H9 (cell line): ENCODE data around the gene LPP. TPM values are rescaled to one million over a fixed set of nuclear protein-coding genes. Genes with fewer than 3 reads are reported as not detected.

ENCODE experiments used
- DNase-seq: peaks from one replicate; pipeline ENCODE4 v3.0.0-alpha.2; 2017
- H2AFZ ChIP-seq: one replicate; pipeline ENCODE4 v1.6.1; 2013; ENCODE audit warnings: mild to moderate bottlenecking, low read length, control low read depth, moderate library complexity
- H2AK5ac ChIP-seq: 2 replicates; pipeline ENCODE4 v1.6.1; 2013; ENCODE audit warnings: low read length, control low read depth, mixed read lengths; ENCODE audit not compliant: insufficient read length
- H2BK120ac ChIP-seq: one replicate; pipeline ENCODE4 v1.6.1; 2013; ENCODE audit warnings: low read depth, mild to moderate bottlenecking, low read length, control low read depth, inconsistent platforms; ENCODE audit not compliant: poor library complexity, severe bottlenecking
- H2BK12ac ChIP-seq: 2 replicates; pipeline ENCODE4 v1.6.1; 2013; ENCODE audit warnings: low read length, control low read depth, mixed read lengths, low read depth; ENCODE audit not compliant: insufficient read length
- H2BK15ac ChIP-seq: 2 replicates; pipeline ENCODE4 v1.6.1; 2013; ENCODE audit warnings: low read depth, low read length, control low read depth
- H2BK20ac ChIP-seq: one replicate; pipeline ENCODE4 v1.6.1; 2013; ENCODE audit warnings: low read depth, mild to moderate bottlenecking, low read length, control low read depth, inconsistent platforms; ENCODE audit not compliant: poor library complexity, severe bottlenecking
- H2BK5ac ChIP-seq: 2 replicates; pipeline ENCODE4 v1.6.1; 2013; ENCODE audit warnings: low read length, control low read depth, mixed read lengths; ENCODE audit not compliant: insufficient read length
- H3K14ac ChIP-seq: 2 replicates; pipeline ENCODE4 v1.6.1; 2013; ENCODE audit warnings: low read length, control low read depth; ENCODE audit not compliant: insufficient read depth
- H3K18ac ChIP-seq: 2 replicates; pipeline ENCODE4 v1.6.1; 2013; ENCODE audit warnings: low read depth, mild to moderate bottlenecking, mixed read lengths, low read length, control low read depth; ENCODE audit not compliant: insufficient read length
- H3K23ac ChIP-seq: 2 replicates; pipeline ENCODE4 v1.6.1; 2013; ENCODE audit warnings: low read length, control low read depth, mixed read lengths, low read depth; ENCODE audit not compliant: insufficient read length
- H3K23me2 ChIP-seq: 2 replicates; pipeline ENCODE4 v1.6.1; 2013; ENCODE audit warnings: low read depth, mild to moderate bottlenecking, mixed read lengths, low read length, control low read depth; ENCODE audit not compliant: insufficient read length, poor library complexity, severe bottlenecking
- H3K27ac ChIP-seq: 2 replicates; pipeline ENCODE4 v1.5.1; 2013; ENCODE audit warnings: low read length, control low read depth, mixed read lengths, low read depth; ENCODE audit not compliant: insufficient read length
- H3K27me3 ChIP-seq: 2 replicates; pipeline ENCODE4 v1.6.1; 2013; ENCODE audit warnings: low read length, control low read depth, inconsistent platforms; ENCODE audit not compliant: insufficient read depth
- H3K4ac ChIP-seq: 2 replicates; pipeline ENCODE4 v1.6.1; 2013; ENCODE audit warnings: low read depth, mild to moderate bottlenecking, control low read depth, inconsistent platforms, low read length, moderate library complexity
- H3K4me1 ChIP-seq: 2 replicates; pipeline ENCODE4 v1.6.1; 2013; ENCODE audit warnings: low read length, control low read depth, inconsistent platforms; ENCODE audit not compliant: insufficient read depth
- H3K4me2 ChIP-seq: 2 replicates; pipeline ENCODE4 v1.6.1; 2013; ENCODE audit warnings: low read length, control low read depth, mixed read lengths; ENCODE audit not compliant: insufficient read length, insufficient read depth
- H3K56ac ChIP-seq: 2 replicates; pipeline ENCODE4 v1.6.1; 2013; ENCODE audit warnings: low read depth, mild to moderate bottlenecking, mixed read lengths, low read length, control low read depth; ENCODE audit not compliant: insufficient read length
- H3K79me1 ChIP-seq: 2 replicates; pipeline ENCODE4 v1.6.1; 2013; ENCODE audit warnings: low read depth, mild to moderate bottlenecking, moderate library complexity, low read length, control low read depth, inconsistent platforms; ENCODE audit not compliant: insufficient read depth, poor library complexity, severe bottlenecking
- H3K79me2 ChIP-seq: 2 replicates; pipeline ENCODE4 v1.6.1; 2013; ENCODE audit warnings: low read length, control low read depth, inconsistent platforms; ENCODE audit not compliant: insufficient read depth
- H3K9ac ChIP-seq: 2 replicates; pipeline ENCODE4 v1.6.1; 2013; ENCODE audit warnings: low read length, control low read depth, mixed read lengths; ENCODE audit not compliant: insufficient read length; ENCODE audit errors: extremely low read depth
- H3K9me3 ChIP-seq: one replicate; pipeline ENCODE4 v1.6.1; 2013; ENCODE audit warnings: low read depth, low read length, inconsistent platforms; ENCODE audit not compliant: control insufficient read depth
- H3T11ph ChIP-seq: one replicate; pipeline ENCODE4 v1.6.1; 2013; ENCODE audit warnings: mild to moderate bottlenecking, low read length, control low read depth, inconsistent platforms
- H4K20me1 ChIP-seq: one replicate; pipeline ENCODE4 v1.6.1; 2013; ENCODE audit not compliant: control insufficient read depth, insufficient read length, insufficient read depth
- H4K5ac ChIP-seq: 2 replicates; pipeline ENCODE4 v1.6.1; 2013; ENCODE audit warnings: low read depth, mild to moderate bottlenecking, mixed read lengths, low read length, control low read depth; ENCODE audit not compliant: insufficient read length
- H4K8ac ChIP-seq: replicated peaks from 2 replicates; pipeline ENCODE4 v1.6.1; 2013; ENCODE audit warnings: low read length, control low read depth, mixed read lengths, low read depth; ENCODE audit not compliant: insufficient read length
- H4K91ac ChIP-seq: 2 replicates; pipeline ENCODE4 v1.6.1; 2013; ENCODE audit warnings: low read depth, mild to moderate bottlenecking, moderate library complexity, mixed read lengths, low read length, control low read depth; ENCODE audit not compliant: insufficient read length
- H3K27ac Mint-ChIP-seq, 3 experiments: 2 replicates in 2 of 3; 3 replicates in 1 of 3; pipeline ENCODE4 v1.8.0; 2020 to 2021; ENCODE audit warnings: mixed read lengths in 3 of 3, mild to moderate bottlenecking in 1 of 3, moderate library complexity in 1 of 3
- H3K27me3 Mint-ChIP-seq: 2 replicates; pipeline ENCODE4 v1.8.0; 2021; ENCODE audit warnings: low read depth, mild to moderate bottlenecking, moderate library complexity, mixed read lengths
- H3K36me3 Mint-ChIP-seq, 3 experiments: 2 replicates in 2 of 3; 3 replicates in 1 of 3; pipeline ENCODE4 v1.8.0; 2020 to 2021; ENCODE audit warnings: low read depth in 3 of 3, mixed read lengths in 3 of 3; ENCODE audit not compliant: insufficient read depth in 1 of 3
- H3K4me1 Mint-ChIP-seq, 2 experiments: 2 replicates each; pipeline ENCODE4 v1.8.0; 2020; ENCODE audit warnings: mixed read lengths in 2 of 2
- H3K4me3 Mint-ChIP-seq, 2 experiments: 2 replicates in 1 of 2; 3 replicates in 1 of 2; pipeline ENCODE4 v1.8.0; 2020 to 2021; ENCODE audit warnings: mild to moderate bottlenecking in 2 of 2, mixed read lengths in 2 of 2, moderate library complexity in 1 of 2
- H3K9me3 Mint-ChIP-seq, 2 experiments: 2 replicates in 1 of 2; 3 replicates in 1 of 2; pipeline ENCODE4 v1.8.0; 2020; ENCODE audit warnings: mild to moderate bottlenecking in 2 of 2, mixed read lengths in 2 of 2, moderate library complexity in 1 of 2
- CTCF ChIP-seq: fragments of 200-600 bp; sonication (generic); conservative IDR thresholded peaks from 3 replicates; pipeline ENCODE4 v1.8.0; 2021; ENCODE audit warnings: antibody characterized with exemption, mild to moderate bottlenecking
- WGBS: extraction: QIAGEN DNeasy Blood & Tissue Kit; methylation state at CpG from one replicate; pipeline ENCODE4 v1.1.7; 2013; ENCODE audit warnings: missing lambda C conversion rate, low lambda C conversion rate, mixed read lengths; ENCODE audit not compliant: insufficient read length; ENCODE audit errors: extremely low coverage; 5-methylcytosine and 5-hydroxymethylcytosine counted together
- total RNA-seq: library from RNA; stranded (reverse); gene quantifications from 2 replicates; pipeline ENCODE4 v1.2.1, GENCODE V29; 2021

LPP gene
- total RNA-seq, 1 experiment from 2014 or later: 64.6 TPM

- H4K20me1 ChIP-seq: no peaks in the 10 kb centered on the region
- H4K8ac ChIP-seq: no peak overlapping the region
- no CpG with 5 or more reads among the region's 10 CpGs for WGBS
- no peak overlapping the region for H2AFZ ChIP-seq
- H2AK5ac ChIP-seq: no peak overlapping the region
- Mint-ChIP-seq H3K4me1 (peaks cover 11 to 16% of the 10 kb centered on the region in 2 experiments), H3K36me3 (no peaks in the 10 kb centered on the region; a peak in 1 of 7 replicates), H3K27me3 (no peaks in the 10 kb centered on the region), H3K9me3 (no peaks in the 10 kb centered on the region), H3K27ac (peak overlapping the region in 2 of 3 experiments; percentile 1 to 62; a peak in 2 of 7 replicates), H3K4me3 (no peak overlapping the region)
- TF ChIP-seq CTCF: peak; percentile 55
- no peak overlapping the region for H3K18ac ChIP-seq
- H2BK120ac ChIP-seq: no peak overlapping the region
- H3K23ac ChIP-seq: no peak overlapping the region
- no peak overlapping the region for H4K91ac ChIP-seq
- H3K9ac ChIP-seq: no peak overlapping the region
- no peak overlapping the region for H2BK20ac ChIP-seq
- H3K9me3 ChIP-seq: no peaks in the 10 kb centered on the region
- H3K27ac ChIP-seq: no peak overlapping the region
- H3K14ac ChIP-seq: no peak overlapping the region
- no peak overlapping the region for H4K5ac ChIP-seq
- no peak overlapping the region for H3T11ph ChIP-seq
- H3K27me3 ChIP-seq: no peaks in the 10 kb centered on the region
- H2BK5ac ChIP-seq: no peak overlapping the region
- no peak overlapping the region for H3K56ac ChIP-seq
- no peak overlapping the region for H2BK15ac ChIP-seq
- no peak overlapping the region for H3K4me2 ChIP-seq
- no peaks in the 10 kb centered on the region for H3K23me2 ChIP-seq
- no peak overlapping the region for H2BK12ac ChIP-seq
- H3K4me1 ChIP-seq: no peaks in the 10 kb centered on the region
- peaks cover 2% of the 10 kb centered on the region; the same call in 1 of the 2 replicates for H3K79me2 ChIP-seq
- no peaks in the 10 kb centered on the region for H3K79me1 ChIP-seq
- H3K4ac ChIP-seq: no peak overlapping the region
- peak; percentile 63 for DNase-seq
Observed at GRCh38 chr3:188202358-188203138, 48.6 kb downstream of the LPP start.
